CD14-positive monocyte (primary cell): ENCODE measurements around the gene TTC38. TPM values are rescaled to one million over a fixed set of nuclear protein-coding genes. Genes with fewer than 3 reads are reported as not detected.
A peak's percentile ranks its signal among the peaks of the same experiment; 100 is the strongest.
"Not testable (repeated sequence)": the region's sequence is repeated elsewhere in the genome, so short reads cannot be mapped to it uniquely, and the experiment has no call there.

Experiments
- DNase-seq, 3 donors: peaks; one replicate each; pipeline ENCODE4 v3.0.0-alpha.2; 2011 to 2022
- H2AFZ ChIP-seq: 2 replicates; pipeline ENCODE4 v1.6.0; 2012; ENCODE audit warnings: mild to moderate bottlenecking, low read depth, low read length, inconsistent platforms; ENCODE audit not compliant: insufficient read depth, poor library complexity, severe bottlenecking
- H3K27ac ChIP-seq, 2 donors: 1 replicate in 1 of 2; 2 replicates in 1 of 2; pipeline ENCODE4 v1.5.1; 2012 to 2013; ENCODE audit warnings: low read length in 2 of 2, control low read depth in 1 of 2, inconsistent platforms in 1 of 2, low read depth in 1 of 2, mild to moderate bottlenecking in 1 of 2
- H3K27me3 ChIP-seq, 2 donors: one replicate each; pipeline versions ENCODE4 v1.6.0 to v1.6.1; 2011 to 2013; ENCODE audit warnings: low read length in 2 of 2; ENCODE audit not compliant: control insufficient read depth in 2 of 2, insufficient read depth in 2 of 2
- H3K36me3 ChIP-seq, 2 donors: replicated peaks in 1 of 2; 1 replicate in 1 of 2; 2 replicates in 1 of 2; pipeline versions ENCODE4 v1.5.1 to v1.6.1; 2012 to 2013; ENCODE audit warnings: low read length in 2 of 2, control low read depth in 1 of 2, inconsistent platforms in 1 of 2, mild to moderate bottlenecking in 1 of 2; ENCODE audit not compliant: insufficient read depth in 2 of 2, control insufficient read depth in 1 of 2
- H3K4me1 ChIP-seq, 2 donors: 1 replicate in 1 of 2; 2 replicates in 1 of 2; pipeline versions ENCODE4 v1.5.1 to v1.6.1; 2012 to 2013; ENCODE audit warnings: low read length in 2 of 2, control low read depth in 1 of 2, inconsistent platforms in 1 of 2, mild to moderate bottlenecking in 1 of 2, moderate library complexity in 1 of 2; ENCODE audit not compliant: insufficient read depth in 2 of 2, control insufficient read depth in 1 of 2
- H3K4me2 ChIP-seq: replicated peaks from 2 replicates; pipeline ENCODE3; 2012; ENCODE audit warnings: low read length, moderate library complexity, mild to moderate bottlenecking; ENCODE audit not compliant: poor library complexity, severe bottlenecking; ENCODE audit errors: extremely low read depth
- H3K4me3 ChIP-seq, 3 experiments: fragments of 200-600 bp in 1 of 3; sonication (generic) in 1 of 3; replicated peaks in 1 of 3; 1 replicate in 2 of 3; 2 replicates in 1 of 3; pipeline ENCODE4 v1.5.1; 2011 to 2013; ENCODE audit warnings: low read length in 3 of 3, mild to moderate bottlenecking in 3 of 3, control low read depth in 2 of 3, low read depth in 2 of 3, inconsistent platforms in 1 of 3, moderate library complexity in 1 of 3
- H3K79me2 ChIP-seq: 2 replicates; pipeline ENCODE4 v1.6.0; 2012; ENCODE audit warnings: mild to moderate bottlenecking, control low read depth, inconsistent platforms, low read length, moderate library complexity; ENCODE audit not compliant: insufficient read depth
- H3K9ac ChIP-seq: 2 replicates; pipeline ENCODE4 v1.6.0; 2017; ENCODE audit warnings: low read length, mild to moderate bottlenecking; ENCODE audit not compliant: insufficient read depth, poor library complexity, severe bottlenecking
- H3K9me3 ChIP-seq, 2 donors: replicated peaks in 1 of 2; 1 replicate in 1 of 2; 2 replicates in 1 of 2; pipeline versions ENCODE4 v1.5.1 to v1.6.1; 2012 to 2013; ENCODE audit warnings: low read length in 2 of 2, control low read depth in 1 of 2; ENCODE audit not compliant: control insufficient read depth in 1 of 2, insufficient read depth in 1 of 2
- H4K20me1 ChIP-seq: 2 replicates; pipeline ENCODE4 v1.6.0; 2012; ENCODE audit warnings: mild to moderate bottlenecking, low read length, control low read depth, moderate library complexity; ENCODE audit not compliant: insufficient read depth
- H3K27ac Mint-ChIP-seq, 7 donors: one replicate each; pipeline ENCODE4 v1.8.0; 2020; ENCODE audit warnings: mild to moderate bottlenecking in 7 of 7, mixed read lengths in 7 of 7, moderate library complexity in 6 of 7, inconsistent platforms in 2 of 7
- H3K27me3 Mint-ChIP-seq, 3 donors: one replicate each; pipeline ENCODE4 v1.8.0; 2021 to 2022; ENCODE audit warnings: low read depth in 3 of 3, mild to moderate bottlenecking in 3 of 3, mixed read lengths in 3 of 3, moderate library complexity in 3 of 3, inconsistent platforms in 1 of 3
- H3K36me3 Mint-ChIP-seq, 2 donors: one replicate each; pipeline ENCODE4 v1.8.0; 2020; ENCODE audit warnings: mixed read lengths in 2 of 2, inconsistent platforms in 1 of 2, mild to moderate bottlenecking in 1 of 2
- H3K4me1 Mint-ChIP-seq: one replicate; pipeline ENCODE4 v1.8.0; 2020; ENCODE audit warnings: mild to moderate bottlenecking, mixed read lengths
- H3K4me3 Mint-ChIP-seq, 2 donors: one replicate each; pipeline ENCODE4 v1.8.0; 2020; ENCODE audit warnings: mild to moderate bottlenecking in 2 of 2, mixed read lengths in 2 of 2, moderate library complexity in 1 of 2
- H3K9me3 Mint-ChIP-seq, 7 donors: one replicate each; pipeline ENCODE4 v1.8.0; 2020 to 2022; ENCODE audit warnings: mixed read lengths in 7 of 7, mild to moderate bottlenecking in 6 of 7, moderate library complexity in 6 of 7, inconsistent platforms in 2 of 7
- CTCF ChIP-seq: fragments of 200-600 bp; IDR thresholded peaks from one replicate; pipeline ENCODE4 v1.8.0; 2022; ENCODE audit warnings: antibody characterized with exemption, mild to moderate bottlenecking
- WGBS: methylation state at CpG from one replicate; pipeline ENCODE4 v1.1.5; 2013; ENCODE audit warnings: missing lambda C conversion rate; ENCODE audit not compliant: insufficient coverage; 5-methylcytosine and 5-hydroxymethylcytosine counted together
- intact Hi-C, 2 donors: fragments of 100-400 bp; cut with micrococcal nuclease; formaldehyde crosslinking; loops; one replicate each; pipeline versions ENCODE4 v1.15.0 to v1.15.1; 2023
- polyA plus RNA-seq, 3 donors: library from polyadenylated mRNA; depleted of rRNA in 1 of 3; unstranded in 2 of 3; stranded (reverse) in 1 of 3; fragments of 300-500 nt in 2 of 3; fragments of >200 nt in 1 of 3; fragmentation: Illumina TruSeq in 2 of 3; gene quantifications; 1 replicate in 2 of 3; 2 replicates in 1 of 3; pipeline ENCODE4 v1.2.3, GENCODE V29; 2012 to 2021

The TTC38 gene
- polyA plus RNA-seq, 3 donors: 14.7 to 22.5 (median 17.0) TPM

GRCh38 chr22:46262449-46263215, 5.2 kb upstream of the TTC38 start:
- peak; percentile 63 to 69 (median 64) for DNase-seq
- H3K4me1 Mint-ChIP-seq: peaks cover 29% of the 10 kb centered on the region
- H3K4me1 ChIP-seq: peaks cover 21 to 32% of the 10 kb centered on the region in 2 donors
- H3K4me2 ChIP-seq: peak overlapping the region; percentile 53
- H3K27me3 Mint-ChIP-seq: peaks cover 31 to 37% (median 31%) of the 10 kb centered on the region in 3 donors
- no peak overlapping the region for H3K27ac Mint-ChIP-seq
- no peaks in the 10 kb centered on the region for H3K79me2 ChIP-seq
- peak overlapping the region; percentile 7 for H3K9ac ChIP-seq
- H3K9me3 ChIP-seq: peaks cover 4 to 11% of the 10 kb centered on the region in 2 donors
- H3K36me3 Mint-ChIP-seq: peaks cover 12 to 21% of the 10 kb centered on the region in 2 donors
- TF ChIP-seq CTCF: no peak
- peaks cover 5 to 27% of the 10 kb centered on the region in 2 donors for H3K27me3 ChIP-seq
- no peaks in the 10 kb centered on the region for H4K20me1 ChIP-seq
- peaks cover 14 to 35% (median 23%) of the 10 kb centered on the region in 7 donors for H3K9me3 Mint-ChIP-seq
- WGBS: 11% methylated on average over 109 of the region's 109 CpGs
- H3K36me3 ChIP-seq: no peaks in the 10 kb centered on the region
- peak overlapping the region; percentile 47 to 56 for H3K4me3 Mint-ChIP-seq
- intact Hi-C loops: no loop called here
- H3K27ac ChIP-seq: no peak overlapping the region
- H3K4me3 ChIP-seq: peak overlapping the region in 1 of 3 experiments; percentile 40
- H2AFZ ChIP-seq: peak overlapping the region; percentile 39

- Histone ChIP-seq H3K27me3 (peaks cover 5 to 27% of the 10 kb centered on the region in 2 donors), H4K20me1 (no peaks in the 10 kb centered on the region), H3K4me3 (peak within 1 kb of the TSS in 1 of 3 experiments; percentile 40), H3K9me3 (peaks cover 4 to 11% of the 10 kb centered on the region in 2 donors), H3K4me1 (peaks cover 23 to 36% of the 10 kb centered on the region in 2 donors), H2AFZ (peak within 1 kb of the TSS; percentile 39), H3K36me3 (no peaks in the 10 kb centered on the region), H3K27ac (no peak within 1 kb of the TSS), H3K9ac (peak within 1 kb of the TSS; percentile 7), H3K79me2 (peaks cover 3% of the 10 kb centered on the region), H3K4me2 (peak within 1 kb of the TSS; percentile 53)
- DNase-seq: no peak
- TF ChIP-seq CTCF: no peak
- Mint-ChIP-seq H3K27ac (no peak within 1 kb of the TSS), H3K4me3 (peak within 1 kb of the TSS; percentile 59 to 85), H3K36me3 (peaks cover 12 to 21% of the 10 kb centered on the region in 2 donors), H3K4me1 (peaks cover 31% of the 10 kb centered on the region), H3K9me3 (peaks cover 14 to 34% (median 23%) of the 10 kb centered on the region in 7 donors), H3K27me3 (peaks cover 31 to 37% (median 31%) of the 10 kb centered on the region in 3 donors)
- 51% methylated on average over 30 of the region's 30 CpGs for WGBS
- intact Hi-C loops: no loop called here
Measured at GRCh38 chr22:46263216-46263590, 4.6 kb upstream of the TTC38 start, which contains the start of gene PKDREJ. Gene PKDREJ (minus strand): TSS chr22:46263343. CDS start chr22:46263322, 21 bp downstream.

GRCh38 chr22:46264520-46264919, 3.3 kb upstream of the TTC38 start:
- H3K4me1 ChIP-seq: peaks cover 17 to 35% of the 10 kb centered on the region in 2 donors
- H3K36me3 ChIP-seq, DNase-seq, H3K4me3 ChIP-seq, H3K9ac ChIP-seq, H3K27ac Mint-ChIP-seq, H3K4me2 ChIP-seq, H3K27ac ChIP-seq, H3K4me3 Mint-ChIP-seq, intact Hi-C loops, H2AFZ ChIP-seq, H4K20me1 ChIP-seq: not testable (repeated sequence)
- peaks cover 28 to 37% (median 31%) of the 10 kb centered on the region in 3 donors for H3K27me3 Mint-ChIP-seq
- WGBS: 93% methylated on average over 2 of the region's 6 CpGs
- H3K9me3 Mint-ChIP-seq: peaks cover 14 to 33% (median 23%) of the 10 kb centered on the region in 7 donors
- peaks cover 15 to 21% of the 10 kb centered on the region in 2 donors for H3K36me3 Mint-ChIP-seq
- peaks cover 4 to 11% of the 10 kb centered on the region in 2 donors for H3K9me3 ChIP-seq
- peaks cover 12% of the 10 kb centered on the region for H3K79me2 ChIP-seq
- H3K27me3 ChIP-seq: peaks cover 5 to 27% of the 10 kb centered on the region in 2 donors
- peaks cover 24% of the 10 kb centered on the region for H3K4me1 Mint-ChIP-seq
